Fibroblast of upper back skin (primary cell): ENCODE results near the gene PEX14.

ENCODE experiments used
- DNase-seq: peaks from one replicate; pipeline ENCODE4 v3.0.0-alpha.2; 2013

The PEX14 gene

DNA sequence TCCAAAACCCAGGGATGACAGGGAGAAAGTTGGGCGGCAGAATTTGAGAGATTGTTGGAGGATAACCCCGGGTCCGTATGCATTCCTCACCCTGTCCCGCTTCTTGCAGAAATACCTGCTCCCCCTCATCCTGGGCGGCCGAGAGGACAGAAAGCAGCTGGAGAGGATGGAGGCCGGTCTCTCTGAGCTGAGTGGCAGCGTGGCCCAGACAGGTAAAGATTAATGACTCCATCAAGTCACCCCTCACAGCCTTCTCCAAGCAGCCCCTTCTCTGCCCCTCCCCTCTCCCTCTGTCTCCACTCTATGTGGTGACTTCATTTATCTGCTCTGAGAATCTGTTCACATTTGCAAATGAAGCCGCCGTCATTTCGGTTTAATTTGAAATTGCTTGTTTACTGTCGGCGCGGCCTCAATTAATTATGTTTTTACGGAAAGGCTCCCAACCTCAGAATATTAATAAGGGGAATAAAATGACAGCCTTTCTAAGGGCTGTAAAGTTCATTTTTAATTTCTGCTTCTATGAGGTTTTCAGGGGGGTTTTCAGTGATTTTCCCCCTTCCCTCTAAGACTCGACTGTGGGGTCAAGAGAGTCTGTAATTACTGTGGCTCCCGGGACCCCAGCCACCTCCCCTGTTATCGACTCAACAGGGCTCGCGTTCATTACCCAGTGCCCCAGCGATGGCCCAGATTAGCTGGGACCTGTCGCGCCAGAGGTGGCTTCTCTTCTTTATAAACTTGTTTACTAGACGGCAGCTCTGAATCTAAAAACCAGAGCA, 148.3 kb downstream of the PEX14 start:
- no peak for DNase-seq

DNA sequence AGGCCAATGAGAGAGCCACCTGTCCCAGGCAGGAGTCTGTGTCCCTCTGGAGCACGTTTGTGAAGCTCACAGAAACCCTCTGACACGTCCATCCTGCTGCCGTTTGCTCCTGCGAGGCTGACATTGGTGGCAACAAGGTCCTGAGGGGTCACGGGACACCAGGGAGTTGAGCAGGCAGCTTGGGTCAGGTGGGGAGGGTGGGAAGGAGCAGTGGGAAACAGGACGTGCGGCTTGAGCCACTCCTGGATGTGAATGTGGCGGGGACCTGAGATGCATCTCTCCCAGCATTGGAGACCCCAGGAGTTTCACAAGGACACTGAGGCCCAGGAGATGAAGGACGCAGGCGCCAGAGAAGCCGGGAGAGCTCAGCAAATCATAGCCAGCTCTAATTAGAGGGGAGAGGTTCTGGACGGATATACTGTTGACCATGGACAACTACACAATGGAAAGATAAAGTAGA, 149.0 kb downstream of the PEX14 start:
- DNase-seq: no peak

DNA sequence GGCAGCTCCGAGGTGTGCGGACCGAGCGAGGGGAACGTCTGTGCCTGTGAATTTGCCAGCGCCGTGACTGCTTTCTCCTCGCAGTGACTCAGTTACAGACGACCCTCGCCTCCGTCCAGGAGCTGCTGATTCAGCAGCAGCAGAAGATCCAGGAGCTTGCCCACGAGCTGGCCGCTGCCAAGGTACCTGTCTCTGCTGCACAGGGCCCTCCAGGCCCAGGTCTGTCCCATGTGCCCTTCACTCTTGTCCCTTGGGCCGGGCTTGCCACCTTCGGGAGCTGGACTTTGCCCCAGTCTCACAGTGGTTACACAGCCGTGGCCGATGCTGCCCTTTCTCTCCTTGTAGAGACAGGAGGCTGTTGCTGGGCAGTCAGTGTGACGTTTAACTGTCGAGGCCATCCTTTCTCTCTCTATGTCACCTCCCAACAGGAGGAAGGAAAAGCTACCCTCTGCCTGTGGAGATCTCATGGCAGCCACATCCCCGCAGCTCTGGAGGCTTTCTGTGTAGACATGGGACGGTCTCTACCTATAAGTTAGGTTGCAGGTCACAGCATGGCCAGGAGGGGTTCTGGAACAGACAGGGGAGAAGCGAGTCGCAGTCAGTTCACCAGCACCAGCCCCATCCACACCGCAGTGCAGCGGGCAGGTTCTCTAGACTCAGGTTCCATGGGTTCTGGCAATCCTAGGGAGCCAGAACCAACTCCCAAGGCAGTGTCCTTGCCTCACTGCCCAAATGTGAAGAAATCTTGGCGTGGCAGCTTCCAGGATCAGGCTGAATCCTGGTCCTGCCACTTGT, 149.7 kb downstream of the PEX14 start:
- DNase-seq: no peak

DNA sequence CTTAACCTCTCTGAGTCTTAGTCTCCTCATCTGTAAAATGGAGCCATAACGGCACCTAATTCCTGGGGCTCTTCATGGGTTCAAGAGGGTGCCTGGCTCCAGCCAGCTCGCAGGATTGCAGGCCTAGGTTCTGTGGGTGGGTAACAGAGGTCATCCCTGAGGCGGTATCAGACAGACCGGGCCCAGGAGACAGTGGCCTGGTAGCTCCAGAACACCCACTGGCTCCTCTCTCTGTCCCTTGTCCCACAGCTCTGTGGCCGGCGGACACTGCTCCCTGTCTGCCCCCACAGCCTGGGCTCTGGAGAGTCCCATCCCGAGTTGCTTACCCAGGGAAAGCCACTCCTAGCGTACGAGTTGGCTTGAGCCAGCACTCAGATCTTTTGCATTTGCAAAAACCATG, 150.3 kb downstream of the PEX14 start:
- no peak for DNase-seq

DNA sequence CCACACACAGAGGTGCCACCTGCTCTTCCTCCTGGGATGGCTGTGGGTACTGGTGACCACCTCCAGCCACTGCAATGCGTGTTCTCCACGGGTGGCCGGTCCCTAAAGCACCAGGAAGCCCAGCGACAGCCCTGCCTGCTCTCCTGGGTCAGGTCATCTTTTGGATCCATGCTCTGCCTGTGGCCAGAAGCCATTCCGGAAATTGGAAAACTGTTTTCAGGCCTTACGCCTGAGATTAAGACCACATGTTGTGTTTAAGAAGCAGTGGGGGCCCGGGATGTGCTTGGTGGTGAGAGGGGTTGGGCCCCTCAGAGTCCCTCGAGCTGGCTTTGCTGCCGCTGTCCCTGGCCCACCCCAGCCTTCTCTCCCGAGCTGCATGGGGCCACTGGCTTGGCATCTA, 150.8 kb downstream of the PEX14 start:
- peak; percentile 35 for DNase-seq

DNA sequence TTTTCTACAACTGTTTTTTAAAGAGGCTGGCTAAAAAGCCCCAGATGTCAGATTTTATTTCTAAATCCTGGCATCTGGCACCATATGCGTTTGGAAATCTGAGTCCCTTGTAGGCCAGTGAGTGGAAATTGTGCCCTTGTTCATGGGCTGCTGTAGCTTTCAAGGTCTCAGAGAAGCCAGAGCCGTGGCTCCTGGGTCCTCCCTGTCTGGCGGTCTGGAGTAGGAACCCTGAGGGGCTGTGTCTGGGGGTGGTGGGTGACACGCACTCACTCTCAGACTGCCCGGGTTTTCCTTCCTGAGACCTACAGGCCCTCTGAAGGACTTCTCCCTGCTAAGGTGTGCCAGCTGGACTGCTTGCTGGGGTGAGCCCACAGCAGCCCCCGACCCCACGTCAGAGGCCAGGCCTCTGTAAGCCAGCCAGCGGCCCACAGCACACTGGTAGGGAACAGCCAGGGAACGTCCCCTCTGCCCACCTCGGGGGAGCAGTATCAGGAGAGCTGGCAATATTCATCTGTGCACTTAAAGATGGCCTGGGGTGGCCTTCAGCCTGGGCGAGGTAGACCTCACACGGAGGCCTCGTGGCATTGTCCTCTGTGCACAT, 151.5 kb downstream of the PEX14 start:
- DNase-seq: no peak

DNA sequence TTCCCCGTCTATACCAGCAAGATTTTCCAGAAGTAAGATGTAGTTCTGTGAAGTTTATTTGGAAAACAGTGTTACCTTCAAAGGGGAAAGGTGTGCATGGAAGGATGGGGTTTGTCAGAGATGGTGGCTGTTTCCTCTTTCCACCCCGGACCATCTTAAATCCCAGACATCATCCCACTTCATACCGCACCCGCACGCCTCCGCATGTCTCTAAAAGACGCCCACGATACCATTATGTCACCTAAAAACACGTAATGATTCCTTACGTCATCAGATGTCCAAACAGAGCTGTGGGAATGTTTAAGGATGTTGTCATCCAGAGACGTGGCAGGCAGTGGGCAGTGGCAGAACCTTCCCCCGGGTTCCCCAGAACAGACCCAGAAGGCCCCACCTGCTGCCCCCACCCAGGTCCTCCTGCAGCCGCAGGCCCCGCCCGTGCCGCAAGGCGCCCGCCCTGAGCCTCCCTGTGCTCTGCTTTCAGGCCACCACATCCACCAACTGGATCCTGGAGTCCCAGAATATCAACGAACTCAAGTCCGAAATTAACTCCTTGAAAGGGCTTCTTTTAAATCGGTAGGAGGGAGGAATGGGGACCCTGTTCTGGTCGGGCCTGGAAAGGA, 152.2 kb downstream of the PEX14 start:
- no peak for DNase-seq

DNA sequence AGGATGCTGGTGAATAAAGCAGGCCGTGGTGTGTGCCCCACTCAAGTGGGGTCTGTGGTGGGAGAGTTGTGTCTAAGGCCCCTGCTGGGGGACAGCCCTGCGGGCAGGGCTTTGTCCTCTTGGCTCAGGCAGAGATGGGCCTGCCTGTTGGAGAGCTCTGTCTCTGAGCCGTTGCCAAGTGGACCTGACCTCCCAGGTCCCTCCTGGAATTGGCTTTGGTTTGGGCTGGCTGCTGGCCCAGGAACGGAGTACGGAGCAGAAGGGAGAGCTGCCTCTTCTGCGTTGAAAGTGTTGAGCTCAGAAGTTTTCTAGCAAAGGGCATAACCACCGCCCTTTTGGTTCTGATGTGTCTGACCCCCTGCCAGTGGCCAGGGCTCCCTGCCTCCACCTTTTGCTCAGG, 153.9 kb downstream of the PEX14 start:
- peak; percentile 40 for DNase-seq

DNA sequence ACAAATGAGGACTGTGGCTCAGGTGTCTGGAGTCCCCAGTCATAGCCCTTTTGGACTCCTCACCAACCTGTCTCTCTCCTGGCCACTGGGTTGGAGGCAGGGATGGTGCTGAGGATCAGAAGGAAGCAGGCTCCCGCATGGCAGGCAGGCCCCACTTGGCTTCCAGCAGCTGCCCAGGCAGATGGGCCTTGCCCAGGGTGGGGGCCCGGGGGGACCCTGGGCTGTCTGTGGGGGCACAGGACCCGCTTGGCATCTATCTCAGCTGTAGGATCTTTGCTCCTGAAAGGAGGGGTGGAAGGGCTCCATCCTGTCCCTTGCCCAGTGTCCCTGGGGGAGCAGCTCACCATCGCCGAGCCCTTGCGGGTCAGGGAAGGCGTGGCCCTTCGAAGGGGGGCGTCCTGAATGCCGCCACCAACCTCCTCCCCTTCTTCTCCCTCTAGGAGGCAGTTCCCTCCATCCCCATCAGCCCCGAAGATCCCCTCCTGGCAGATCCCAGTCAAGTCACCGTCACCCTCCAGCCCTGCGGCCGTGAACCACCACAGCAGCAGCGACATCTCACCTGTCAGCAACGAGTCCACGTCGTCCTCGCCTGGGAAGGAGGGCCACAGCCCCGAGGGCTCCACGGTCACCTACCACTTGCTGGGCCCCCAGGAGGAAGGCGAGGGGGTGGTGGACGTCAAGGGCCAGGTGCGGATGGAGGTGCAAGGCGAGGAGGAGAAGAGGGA, 154.5 kb downstream of the PEX14 start:
- DNase-seq: no peak

DNA sequence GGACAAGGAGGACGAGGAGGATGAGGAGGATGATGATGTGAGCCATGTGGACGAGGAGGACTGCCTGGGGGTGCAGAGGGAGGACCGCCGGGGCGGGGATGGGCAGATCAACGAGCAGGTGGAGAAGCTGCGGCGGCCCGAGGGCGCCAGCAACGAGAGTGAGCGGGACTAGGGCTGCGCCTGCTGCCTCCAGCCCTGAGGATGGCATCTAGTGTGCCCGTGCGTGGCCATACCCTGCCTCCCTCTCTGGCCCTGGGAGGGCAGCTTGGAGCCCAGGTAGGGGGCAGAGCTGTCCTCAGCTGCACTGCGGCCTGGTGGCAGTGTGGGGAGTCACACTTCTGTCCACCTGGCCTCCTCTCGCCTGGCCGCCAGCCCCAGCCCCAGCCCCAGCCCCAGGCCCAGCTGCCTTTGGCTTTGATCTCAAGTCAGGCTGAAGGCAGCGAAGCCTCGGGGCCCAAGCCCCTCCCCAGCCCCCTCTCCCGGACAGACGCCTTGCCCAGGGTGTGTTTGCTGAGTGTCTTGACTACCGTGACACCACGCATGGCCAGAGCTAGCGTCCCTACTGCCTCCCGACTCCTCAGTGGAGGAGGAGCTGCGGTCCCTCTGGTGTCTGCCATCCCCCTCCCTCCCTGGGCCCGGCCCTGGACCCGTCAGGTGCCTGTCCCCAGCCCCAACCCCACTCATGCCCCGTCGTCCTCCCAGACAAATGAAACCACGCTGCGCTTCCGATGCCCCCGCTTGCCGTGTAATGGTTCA, 155.2 kb downstream of the PEX14 start:
- DNase-seq: no peak

DNA sequence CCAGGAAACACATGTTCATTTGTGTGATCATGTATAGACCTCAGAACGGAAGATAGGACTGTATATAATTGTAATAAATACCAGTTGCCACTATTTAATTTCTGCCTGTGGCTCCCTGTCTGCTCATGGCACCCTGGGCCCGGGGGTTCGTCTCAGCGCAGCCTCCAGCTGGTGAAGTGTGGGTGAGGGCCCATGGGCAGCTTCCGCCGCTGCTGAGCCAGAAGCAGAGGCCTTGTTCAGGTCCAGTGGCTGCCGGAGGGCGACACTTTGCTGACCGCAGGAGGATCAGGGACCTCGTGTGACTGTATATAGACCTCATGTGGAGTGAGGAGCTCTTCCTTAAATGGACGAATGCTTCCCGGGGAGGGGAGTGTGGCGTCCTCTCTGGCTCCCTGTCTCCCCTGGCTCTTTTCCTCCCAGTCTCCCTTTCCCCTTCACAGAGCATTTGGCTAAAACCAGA, 155.9 kb downstream of the PEX14 start:
- no peak for DNase-seq

DNA sequence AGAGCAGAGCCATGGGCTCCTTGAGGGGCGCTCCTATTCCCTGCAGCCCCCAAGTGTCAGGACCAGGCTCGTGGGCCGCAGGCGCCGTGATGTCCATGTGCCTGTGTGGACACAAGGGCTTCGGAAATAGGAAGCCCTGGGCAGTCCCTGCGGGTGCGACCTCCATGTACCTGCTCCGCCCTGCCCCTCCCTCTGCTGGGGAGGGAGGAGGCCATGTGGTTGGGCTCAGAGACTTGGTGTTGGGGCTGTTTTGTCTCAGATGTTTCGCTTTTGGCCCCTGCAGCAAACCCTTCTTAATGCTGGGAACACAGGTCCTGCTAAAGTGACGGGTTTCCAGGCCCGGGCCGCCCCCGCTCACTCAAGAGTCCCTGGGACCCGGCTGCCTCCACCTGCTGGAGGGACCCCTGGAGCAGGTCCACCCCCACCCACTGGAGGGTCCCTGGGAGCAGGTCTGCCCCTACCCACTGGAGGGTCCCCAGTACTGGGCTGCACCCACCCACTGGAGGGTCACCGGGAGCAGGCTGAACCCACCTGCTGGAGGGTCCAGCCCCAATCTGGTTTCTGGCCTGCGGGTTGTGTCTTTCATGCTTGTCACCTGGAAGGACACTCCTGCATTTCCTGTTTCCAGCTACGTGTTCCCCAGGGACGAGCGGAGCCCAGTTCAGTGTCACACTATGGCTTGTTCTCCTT, 156.5 kb downstream of the PEX14 start:
- DNase-seq: no peak

DNA sequence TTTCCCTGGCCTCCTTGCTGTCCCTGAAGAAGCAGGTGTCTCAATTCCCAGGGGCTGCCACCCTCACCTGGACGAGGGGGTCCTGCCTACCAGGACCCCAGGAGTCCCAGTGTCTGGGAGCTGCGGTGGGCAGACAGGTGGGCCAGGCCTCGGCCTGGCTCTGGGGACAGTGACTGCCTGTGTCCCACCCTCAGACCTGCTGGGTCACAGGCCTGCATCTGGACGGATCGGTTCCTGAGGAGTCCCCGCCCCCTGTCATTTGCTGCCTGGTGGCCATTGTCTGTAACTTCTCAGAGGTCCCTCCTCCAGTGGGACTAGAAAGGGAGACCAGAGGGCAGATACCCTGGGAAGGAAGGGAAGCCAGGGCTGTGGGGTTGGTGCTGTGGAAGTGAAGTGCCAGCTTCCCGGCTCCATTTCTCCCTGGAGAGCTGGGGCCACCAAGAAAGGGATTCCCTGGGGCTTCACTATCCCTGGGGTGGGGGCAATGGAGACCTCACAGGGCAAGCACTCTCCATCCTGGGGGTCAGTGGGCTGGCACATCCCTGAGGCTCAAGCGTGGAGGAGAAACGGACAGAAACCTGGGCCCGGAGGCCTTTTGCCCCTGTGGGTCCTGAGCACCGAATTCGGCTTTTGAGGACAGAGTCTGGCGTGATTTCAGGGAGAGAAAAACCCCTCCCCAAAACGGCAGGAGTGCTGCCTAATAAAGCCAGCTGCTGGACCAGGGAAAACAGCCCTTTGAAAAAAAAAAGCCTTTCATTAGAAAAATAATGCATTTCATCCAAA, 157.3 kb downstream of the PEX14 start:
- no peak for DNase-seq

DNA sequence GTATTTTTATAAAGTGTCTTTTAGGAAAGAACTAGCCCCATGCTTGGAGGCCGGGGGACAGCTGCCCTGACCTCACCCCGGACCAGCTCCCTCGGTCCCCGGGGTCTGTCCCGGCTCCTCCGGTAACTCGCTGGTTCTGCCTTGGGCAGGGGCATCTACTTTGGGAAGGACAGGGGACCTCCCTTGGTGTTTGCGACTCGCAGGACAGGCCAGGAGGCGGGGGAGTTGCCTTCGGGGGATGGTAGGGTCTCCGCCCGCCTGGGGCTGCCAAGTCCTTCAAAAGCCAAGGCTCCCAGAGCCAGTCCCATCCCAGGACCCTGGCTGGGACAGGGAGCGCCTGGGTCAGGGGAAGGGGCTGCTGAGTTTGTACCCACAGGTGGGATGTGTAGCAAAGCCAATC, 157.9 kb downstream of the PEX14 start:
- DNase-seq: no peak

DNA sequence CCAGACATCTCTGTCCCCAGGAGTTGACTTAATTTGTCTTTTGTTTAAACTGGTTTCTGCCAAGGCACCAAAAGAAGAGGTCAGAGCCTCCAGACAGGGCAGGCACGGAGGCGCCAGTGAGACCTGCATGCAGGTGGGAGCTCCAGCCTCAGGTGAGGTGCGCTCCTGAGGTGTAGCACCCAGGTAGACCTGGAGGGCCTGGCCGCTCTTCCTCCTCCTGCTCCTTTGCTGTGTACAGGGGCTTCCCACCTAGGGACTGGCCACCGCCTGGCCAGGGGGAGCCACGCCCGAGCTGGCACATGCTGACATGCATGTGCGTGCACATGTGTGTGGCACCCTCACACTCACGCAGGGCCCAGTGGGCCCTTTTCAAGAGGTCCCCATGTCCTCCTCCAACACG, 158.7 kb downstream of the PEX14 start:
- DNase-seq: no peak

DNA sequence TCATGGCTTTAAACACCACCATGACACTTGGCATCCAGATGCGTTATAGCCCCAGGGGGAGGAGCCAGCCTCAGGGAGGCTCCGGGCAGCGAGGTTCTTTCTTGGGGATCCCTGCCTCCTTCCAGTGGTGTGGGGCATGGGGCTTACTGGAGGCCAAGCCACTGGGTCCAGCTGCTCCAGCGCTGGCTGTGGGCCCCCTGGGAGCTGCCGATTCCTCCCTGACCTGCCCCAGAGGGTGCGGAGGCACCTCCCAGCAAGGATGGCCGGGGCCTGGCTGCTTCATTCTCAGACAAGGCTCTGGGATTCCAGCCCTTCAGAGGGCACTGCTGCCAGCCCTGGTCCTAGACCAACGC, 159.3 kb downstream of the PEX14 start:
- no peak for DNase-seq

DNA sequence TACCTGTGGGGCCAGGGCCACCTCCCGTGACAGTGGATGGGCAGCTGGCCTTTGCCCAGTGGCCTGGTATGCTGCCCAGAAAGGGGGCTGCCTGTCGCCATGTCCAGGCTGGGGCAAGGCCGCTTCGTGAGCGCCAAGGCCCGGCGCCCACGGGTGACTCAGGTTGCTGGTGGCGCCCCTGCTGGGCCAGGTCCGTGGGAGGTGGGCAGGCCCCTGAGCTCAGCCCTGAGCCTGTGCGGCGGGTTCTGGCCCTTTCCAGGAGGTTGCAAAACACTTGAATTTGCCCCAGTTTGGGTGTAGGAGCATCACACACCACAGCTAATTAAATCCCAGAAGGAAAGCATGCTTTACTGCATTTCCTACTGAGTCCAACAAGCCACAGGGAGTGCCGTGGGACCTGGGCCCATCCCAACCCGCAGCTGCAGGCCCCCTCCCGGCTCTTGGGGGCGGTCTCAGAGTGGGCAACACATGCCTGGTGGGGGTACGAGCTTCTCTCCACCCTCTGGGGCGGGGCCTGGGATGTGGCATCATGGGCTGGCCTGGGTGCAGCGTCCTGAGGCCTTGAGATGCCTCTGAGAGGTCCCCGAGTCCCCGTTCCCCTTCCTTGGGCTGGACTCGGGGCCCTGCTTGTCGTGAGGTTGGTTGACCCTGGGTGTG, 159.8 kb downstream of the PEX14 start:
- peak; percentile 25 for DNase-seq

DNA sequence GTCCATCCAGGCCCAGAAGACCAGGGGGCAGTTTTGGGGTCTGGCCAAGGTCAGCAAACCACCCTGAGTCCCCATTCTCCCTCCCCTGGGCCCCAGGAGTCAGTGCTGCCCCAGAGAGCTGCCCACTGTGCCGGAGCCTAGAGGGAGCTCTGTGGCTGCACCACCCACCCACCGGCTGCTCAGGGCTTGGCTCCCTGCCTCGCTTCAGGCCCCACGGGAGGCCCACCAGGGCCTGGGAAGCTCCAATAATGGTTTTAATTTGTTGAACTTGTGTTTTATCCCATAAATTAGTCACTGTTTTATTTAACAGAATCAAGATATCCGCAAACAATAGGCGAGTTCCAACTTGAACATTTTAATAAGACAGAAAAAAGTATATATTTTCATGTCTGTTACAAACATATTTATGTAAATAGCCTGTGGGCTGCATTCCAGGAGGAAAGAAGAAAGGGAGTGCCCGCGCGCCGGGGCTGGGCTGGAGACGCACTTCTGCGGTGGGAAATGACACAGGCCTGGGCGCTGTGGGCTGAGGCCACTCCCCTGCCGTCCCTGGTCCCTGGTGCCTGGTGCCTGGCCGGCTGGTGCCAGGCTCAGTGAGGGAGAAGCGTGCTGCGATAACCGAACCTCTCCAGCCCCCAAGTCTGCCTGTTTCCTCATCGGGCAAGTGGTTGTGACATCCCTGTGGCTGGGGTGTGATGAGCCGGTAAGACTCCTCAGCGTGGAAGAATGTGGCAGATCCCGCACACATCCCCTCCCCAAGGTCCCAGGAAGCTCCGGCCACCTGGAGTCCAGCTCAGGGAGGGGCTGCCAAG, 160.5 kb downstream of the PEX14 start:
- peak; percentile 33 for DNase-seq

DNA sequence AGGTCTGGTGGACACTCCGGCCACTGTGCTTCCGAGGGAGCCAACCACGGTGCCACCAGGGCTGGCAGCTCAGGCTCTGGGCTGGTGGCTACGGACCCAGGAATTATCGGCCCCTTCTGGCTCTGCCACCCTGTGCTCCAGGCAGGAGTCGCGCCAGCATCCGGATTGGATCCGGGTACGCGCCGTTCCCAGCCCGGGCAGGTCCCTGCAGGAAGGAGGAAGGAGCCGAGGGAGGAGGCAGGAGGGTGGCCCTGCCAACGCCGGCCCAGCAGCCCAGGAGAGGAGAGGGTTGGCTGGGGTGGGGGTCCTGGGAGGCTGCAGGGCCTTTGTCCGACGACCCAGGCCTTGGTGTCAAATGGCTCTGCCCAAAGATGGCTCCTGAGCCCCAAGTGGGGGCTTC, 161.2 kb downstream of the PEX14 start:
- no peak for DNase-seq
